Activated CD8-positive, alpha-beta T cell treated with anti-CD3 and anti-CD28 coated beads for 36 hours (primary cell): ENCODE data around the gene NPAS1. TPM values are rescaled to one million over a fixed set of nuclear protein-coding genes. Genes with fewer than 3 reads are reported as not detected.
A peak's percentile ranks its signal among the peaks of the same experiment; 100 is the strongest.

Experiments used
- ATAC-seq: fragments of 200-7000 bp; cut with Tn5 transposase; one replicate; pipeline ENCODE4 v1.10.0; 2021; ENCODE audit warnings: mild to moderate bottlenecking, moderate library complexity
- CTCF ChIA-PET: fragments of 350-600 bp; sonication (Branson Sonifier 250); formaldehyde crosslinking; loops from one replicate; lab custom pipeline; 2021; ENCODE audit warnings: antibody characterized with exemption; lab: Charles Lee
- POLR2A ChIA-PET: fragments of 350-600 bp; sonication (Branson Sonifier 250); formaldehyde crosslinking; loops from one replicate; lab custom pipeline; 2021; ENCODE audit warnings: antibody characterized with exemption; lab: Charles Lee
- DNase-seq: peaks from one replicate; pipeline ENCODE4 v3.0.0-alpha.2; 2020
- H3K27ac Mint-ChIP-seq: one replicate; pipeline ENCODE4 v1.8.0; 2021; ENCODE audit warnings: mild to moderate bottlenecking, mixed read lengths
- H3K27me3 Mint-ChIP-seq: one replicate; pipeline ENCODE4 v1.8.0; 2021; ENCODE audit warnings: mixed read lengths
- H3K36me3 Mint-ChIP-seq: one replicate; pipeline ENCODE4 v1.8.0; 2021; ENCODE audit warnings: low read depth, mixed read lengths
- H3K4me1 Mint-ChIP-seq: one replicate; pipeline ENCODE4 v1.8.0; 2021; ENCODE audit warnings: low read depth, mixed read lengths
- H3K4me3 Mint-ChIP-seq: one replicate; pipeline ENCODE4 v1.8.0; 2021; ENCODE audit warnings: mild to moderate bottlenecking, moderate library complexity, mixed read lengths
- H3K9me3 Mint-ChIP-seq: one replicate; pipeline ENCODE4 v1.8.0; 2021; ENCODE audit warnings: mixed read lengths
- intact Hi-C: fragments of 100-400 bp; cut with micrococcal nuclease; formaldehyde crosslinking; loops from one replicate; pipeline ENCODE4 v1.10.0; 2022
- total RNA-seq, 2 experiments: library from RNA; stranded (reverse); gene quantifications; one replicate each; pipeline ENCODE4 v1.2.3, GENCODE V29; 2021
- TF ChIP-seq, protein P1 (sequence below): fragments of 200-600 bp; IDR thresholded peaks from one replicate; pipeline ENCODE4 v1.8.0; 2022; ENCODE audit warnings: antibody characterized with exemption, mild to moderate bottlenecking

Gene NPAS1
- total RNA-seq, 2 experiments from 2014 or later: 0.27 to 0.65 TPM

DNA sequence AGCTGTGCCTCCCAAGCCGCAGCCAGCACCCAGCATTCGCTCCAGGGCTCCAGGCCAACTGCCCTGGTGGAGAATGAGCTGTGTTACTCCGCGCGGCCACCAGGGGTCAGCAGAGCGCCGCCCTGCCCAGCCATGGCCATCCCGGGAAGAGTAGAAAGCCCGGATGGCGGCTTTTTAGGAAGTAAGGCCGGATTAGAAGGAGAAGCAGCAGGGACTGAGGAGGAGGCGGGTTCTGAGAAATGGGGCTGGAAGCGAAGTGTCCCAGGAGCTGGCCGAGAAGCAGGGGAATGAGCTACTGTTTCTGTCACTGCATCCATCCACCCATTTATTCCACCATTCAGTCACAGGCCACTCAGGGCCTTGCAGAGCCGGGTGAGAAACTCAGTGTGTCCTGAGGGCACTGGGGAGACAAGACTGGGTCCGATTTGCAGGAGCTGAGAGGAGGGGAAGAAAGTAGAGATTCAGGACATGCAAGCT lies 6.6 kb upstream of the NPAS1 start:
- peaks cover 4% of the 10 kb centered on the region for H3K27me3 Mint-ChIP-seq
- peak; percentile 65 for DNase-seq
- POLR2A ChIA-PET: interaction anchor here (0.6 to 1.5 kb wide), 4 partner anchors 7 to 118 kb away, joined by 3 to 4 read pairs (median 3); partner anchors contain the start of gene SAE1
- H3K4me1 Mint-ChIP-seq: peaks cover 9% of the 10 kb centered on the region
- no peaks in the 10 kb centered on the region for H3K9me3 Mint-ChIP-seq
- intact Hi-C loops: no loop called here
- H3K4me3 Mint-ChIP-seq: no peak overlapping the region
- CTCF ChIA-PET: interaction anchor here (0.5 to 4.6 kb wide), 75 partner anchors 11 to 284 kb away, joined by 3 to 67 read pairs (median 5); partner anchors contain the start of genes SAE1, TMEM160 and ZC3H4
- H3K27ac Mint-ChIP-seq: no peak overlapping the region
- H3K36me3 Mint-ChIP-seq: no peaks in the 10 kb centered on the region
- ATAC-seq: peak; percentile 96
- TF ChIP-seq, protein P1, sequence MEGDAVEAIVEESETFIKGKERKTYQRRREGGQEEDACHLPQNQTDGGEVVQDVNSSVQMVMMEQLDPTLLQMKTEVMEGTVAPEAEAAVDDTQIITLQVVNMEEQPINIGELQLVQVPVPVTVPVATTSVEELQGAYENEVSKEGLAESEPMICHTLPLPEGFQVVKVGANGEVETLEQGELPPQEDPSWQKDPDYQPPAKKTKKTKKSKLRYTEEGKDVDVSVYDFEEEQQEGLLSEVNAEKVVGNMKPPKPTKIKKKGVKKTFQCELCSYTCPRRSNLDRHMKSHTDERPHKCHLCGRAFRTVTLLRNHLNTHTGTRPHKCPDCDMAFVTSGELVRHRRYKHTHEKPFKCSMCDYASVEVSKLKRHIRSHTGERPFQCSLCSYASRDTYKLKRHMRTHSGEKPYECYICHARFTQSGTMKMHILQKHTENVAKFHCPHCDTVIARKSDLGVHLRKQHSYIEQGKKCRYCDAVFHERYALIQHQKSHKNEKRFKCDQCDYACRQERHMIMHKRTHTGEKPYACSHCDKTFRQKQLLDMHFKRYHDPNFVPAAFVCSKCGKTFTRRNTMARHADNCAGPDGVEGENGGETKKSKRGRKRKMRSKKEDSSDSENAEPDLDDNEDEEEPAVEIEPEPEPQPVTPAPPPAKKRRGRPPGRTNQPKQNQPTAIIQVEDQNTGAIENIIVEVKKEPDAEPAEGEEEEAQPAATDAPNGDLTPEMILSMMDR: peak; percentile 100

DNA sequence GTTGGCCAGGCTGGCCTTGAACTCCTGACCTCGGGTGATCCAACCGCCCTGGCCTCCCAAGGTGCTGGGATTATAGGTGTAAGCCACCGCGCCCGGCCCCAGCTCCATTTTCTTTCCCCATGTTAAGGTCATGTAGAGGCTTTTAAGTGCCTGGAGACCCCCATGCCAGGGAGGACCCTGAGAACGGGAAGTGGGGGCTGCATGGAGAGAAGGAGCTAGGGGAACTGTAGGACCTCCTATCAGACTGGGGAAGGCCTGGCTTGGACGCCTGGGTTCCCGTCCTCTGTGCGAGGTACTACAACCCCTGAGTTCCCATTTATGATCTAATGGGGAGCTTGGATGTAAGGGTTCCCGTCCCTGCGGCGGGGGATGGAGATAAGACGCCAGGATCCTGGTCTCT lies 714 bp upstream of the NPAS1 start:
- ATAC-seq: no peak
- DNase-seq: no peak
- ChIA-PET CTCF (interaction anchor here (1.1 to 1.3 kb wide), 4 partner anchors 17 to 229 kb away, joined by 3 to 5 read pairs (median 4); no protein-coding TSS in a partner anchor), POLR2A (interaction anchor here (1.1 to 1.6 kb wide), 4 partner anchors 10 to 95 kb away, joined by 3 to 5 read pairs (median 4); partner anchors contain the start of genes TMEM160 and ZC3H4)
- intact Hi-C loops: no loop called here
- no peaks in the 10 kb centered on the region for H3K36me3 Mint-ChIP-seq
- no peak overlapping the region for H3K27ac Mint-ChIP-seq
- H3K4me3 Mint-ChIP-seq: no peak overlapping the region
- peaks cover 8% of the 10 kb centered on the region for H3K4me1 Mint-ChIP-seq
- TF ChIP-seq, protein P1: no peak
- H3K9me3 Mint-ChIP-seq: no peaks in the 10 kb centered on the region
- H3K27me3 Mint-ChIP-seq: peaks cover 37% of the 10 kb centered on the region

DNA sequence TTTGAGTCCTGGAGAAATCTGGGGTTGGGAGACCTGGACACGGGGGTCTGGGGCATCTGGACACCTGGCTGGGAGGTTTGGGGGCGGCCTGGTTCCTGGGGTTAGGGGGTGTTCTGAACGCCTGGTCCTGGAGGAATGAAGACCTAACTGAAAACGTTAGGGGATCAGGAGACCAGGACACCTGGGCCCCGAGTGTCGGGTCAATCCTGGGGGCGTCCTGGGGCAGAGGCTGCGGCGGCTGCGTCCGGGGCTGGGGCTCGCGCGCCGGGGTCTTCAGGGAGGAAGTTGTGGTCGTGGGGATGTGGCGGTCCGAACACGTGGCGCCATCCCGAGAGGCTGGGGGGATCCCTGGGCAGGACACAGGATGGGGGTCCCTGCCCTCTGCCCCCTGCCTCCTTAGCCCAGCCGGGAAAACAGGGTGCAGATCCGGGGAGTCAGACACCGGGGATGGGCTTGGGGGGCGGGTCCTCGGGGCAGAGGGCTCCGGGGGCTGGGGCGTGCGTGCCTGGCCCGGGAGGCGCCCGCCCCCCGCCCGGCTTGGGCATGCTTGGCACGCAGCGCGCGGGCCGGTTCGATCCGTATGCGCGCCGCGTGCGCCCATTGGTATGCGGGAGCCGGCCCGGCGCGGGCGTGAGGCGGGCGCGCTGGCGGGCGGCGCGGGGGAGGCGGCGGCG lies 632 bp downstream of the NPAS1 start:
- CTCF ChIA-PET: interaction anchor here (1.1 to 6.6 kb wide), 4 partner anchors 7 to 224 kb away, joined by 3 to 60 read pairs (median 4); no protein-coding TSS in a partner anchor
- intact Hi-C loops: no loop called here
- DNase-seq: no peak
- ATAC-seq: peak; percentile 34
- TF ChIP-seq, protein P1: no peak
- Mint-ChIP-seq H3K27ac (no peak overlapping the region), H3K4me3 (no peak overlapping the region), H3K9me3 (no peaks in the 10 kb centered on the region), H3K27me3 (peaks cover 45% of the 10 kb centered on the region), H3K4me1 (peaks cover 8% of the 10 kb centered on the region), H3K36me3 (no peaks in the 10 kb centered on the region)
- POLR2A ChIA-PET: interaction anchor here (0.6 to 1.6 kb wide), 3 partner anchors 14 to 251 kb away, joined by 3 to 4 read pairs (median 3); partner anchors contain the start of gene TMEM160

GRCh38 chr19:47020992-47021496 lies 1.4 kb downstream of the NPAS1 start:
- DNase-seq (no peak), ATAC-seq (peak; percentile 31)
- TF ChIP-seq, protein P1: no peak
- ChIA-PET CTCF (interaction anchor here (1.1 to 6.6 kb wide), 2 partner anchors 8 to 94 kb away, joined by 3 to 60 read pairs; no protein-coding TSS in a partner anchor), POLR2A (interaction anchor here (0.5 to 0.6 kb wide), 2 partner anchors 161 to 251 kb away, joined by 3 read pairs; no protein-coding TSS in a partner anchor)
- intact Hi-C loops: no loop called here
- Mint-ChIP-seq H3K36me3 (no peaks in the 10 kb centered on the region), H3K4me3 (peak overlapping the region; percentile 44), H3K4me1 (peaks cover 8% of the 10 kb centered on the region), H3K9me3 (no peaks in the 10 kb centered on the region), H3K27ac (no peak overlapping the region), H3K27me3 (peaks cover 46% of the 10 kb centered on the region)
